H1 (cell line): ENCODE measurements around the gene LGI4. TPM values are rescaled to one million over a fixed set of nuclear protein-coding genes. Genes with fewer than 3 reads are reported as not detected.

Experiments used
- CBX5 ChIP-seq: fragments of 300-800, 300-1000 bp; sonication (generic); IDR thresholded peaks from 2 replicates; pipeline ENCODE4 v1.7.1; 2016; ENCODE audit warnings: antibody characterized with exemption, low read length, low read depth
- EP300 ChIP-seq, 2 experiments: IDR thresholded peaks; 1 replicate in 1 of 2; 2 replicates in 1 of 2; pipeline ENCODE4 v1.6.1; 2011 to 2012; ENCODE audit warnings: low read depth in 2 of 2, low read length in 2 of 2, mild to moderate bottlenecking in 2 of 2, borderline replicate concordance in 1 of 2, inconsistent platforms in 1 of 2, moderate library complexity in 1 of 2
- MAFK ChIP-seq: IDR thresholded peaks from 2 replicates; pipeline ENCODE4 v1.6.1; 2012; ENCODE audit warnings: low read depth, mild to moderate bottlenecking, improper control_type of control experiment, low read length
- PHF8 ChIP-seq: fragments of 200-600 bp; sonication (generic); conservative IDR thresholded peaks from 2 replicates; pipeline ENCODE4 v1.7.1; 2012; ENCODE audit warnings: low read depth, mild to moderate bottlenecking, inconsistent platforms, low read length, moderate library complexity
- POLR2AphosphoS5 ChIP-seq: IDR thresholded peaks from 2 replicates; pipeline ENCODE4 v1.6.1; 2011; ENCODE audit warnings: low read depth, low read length
- SAP30 ChIP-seq: fragments of 300-600 bp; sonication (generic); IDR thresholded peaks from 2 replicates; pipeline ENCODE4 v1.7.1; 2012; ENCODE audit warnings: low read length, moderate library complexity, mild to moderate bottlenecking, inconsistent platforms; ENCODE audit not compliant: insufficient read depth, insufficient replicate concordance
- SP2 ChIP-seq: IDR thresholded peaks from 2 replicates; pipeline ENCODE4 v1.6.1; 2012; ENCODE audit warnings: mild to moderate bottlenecking, low read length, inconsistent platforms
- TAF7 ChIP-seq: optimal IDR thresholded peaks from 2 replicates; pipeline ENCODE3; 2011; ENCODE audit warnings: low read depth, mild to moderate bottlenecking, inconsistent platforms, low read length, moderate library complexity, borderline replicate concordance
- ZNF274 ChIP-seq: IDR thresholded peaks from 2 replicates; pipeline ENCODE4 v1.7.0; 2012; ENCODE audit warnings: low read length, borderline replicate concordance; ENCODE audit errors: extremely low read depth
- polyA plus RNA-seq, 7 experiments: library from polyadenylated mRNA; depleted of rRNA in 3 of 7; stranded (reverse) in 5 of 7; unstranded in 2 of 7; fragments of >200 nt in 5 of 7; fragments of 200-250 nt in 2 of 7; gene quantifications; 1 replicate in 5 of 7; 2 replicates in 1 of 7; 4 replicates in 1 of 7; pipeline versions ENCODE4 v1.2.1 to v1.2.3, GENCODE V29; 2011 to 2013; ENCODE audit warnings: missing spikeins in 2 of 7, mixed read lengths in 2 of 7
- total RNA-seq: library from RNA; stranded (reverse); fragmentation: NEBNext Ultra II Directional; extraction: Animal tissue kit (Norgen Biotek cat#: 25700); gene quantifications from 2 replicates; pipeline ENCODE4 v1.2.1, GENCODE V29; 2021
- TF ChIP-seq, protein P1 (sequence below): IDR thresholded peaks from 2 replicates; pipeline ENCODE4 v1.6.1; 2012; ENCODE audit warnings: low read length, inconsistent platforms

The LGI4 gene
- total and polyA plus RNA-seq, 2 of the 8 experiments (the other 6 are each of a cell fraction or from before 2014, with no cell fraction given): 2.0 to 8.2 TPM

DNA sequence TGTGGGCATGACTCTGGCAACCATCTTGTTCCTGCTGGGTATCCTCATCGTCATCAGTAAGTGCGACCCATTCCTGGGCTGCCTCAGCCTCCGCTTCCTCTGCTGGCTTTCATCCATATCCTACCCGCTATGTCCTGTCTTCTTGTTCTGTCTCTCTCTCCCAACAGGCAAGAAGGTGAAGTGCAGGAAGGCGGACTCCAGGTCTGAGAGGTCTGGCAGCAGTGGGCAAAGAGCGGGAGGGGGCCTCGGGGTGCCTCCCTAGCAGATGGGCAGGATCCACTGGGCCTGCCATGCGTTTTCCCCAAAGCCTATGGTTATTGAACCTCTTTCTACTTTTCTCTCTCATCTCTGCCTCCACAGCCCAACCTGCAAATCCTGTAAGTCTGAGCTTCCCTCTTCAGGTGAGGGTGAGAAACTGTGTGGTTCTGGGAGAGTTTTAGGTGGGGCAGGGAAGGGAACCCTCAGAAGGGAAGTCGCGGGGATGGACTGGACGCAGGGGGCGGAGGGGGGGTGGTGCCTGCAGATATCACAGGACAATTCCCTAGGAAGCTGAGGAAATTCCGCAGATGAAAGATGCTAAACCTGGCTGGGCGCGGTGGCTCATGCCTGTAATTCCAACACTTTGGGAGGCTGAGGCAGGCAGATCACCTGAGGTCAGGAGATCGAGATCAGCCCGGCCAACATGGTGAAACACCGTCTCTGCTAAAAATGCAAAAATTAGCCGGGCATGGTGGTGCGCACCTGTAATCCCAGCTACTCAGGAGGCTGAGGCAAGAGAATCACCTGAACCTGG lies 16.6 kb upstream of the LGI4 start (continued):
- peak; percentile 84 for TF ChIP-seq TAF7
- TF ChIP-seq, protein P1, sequence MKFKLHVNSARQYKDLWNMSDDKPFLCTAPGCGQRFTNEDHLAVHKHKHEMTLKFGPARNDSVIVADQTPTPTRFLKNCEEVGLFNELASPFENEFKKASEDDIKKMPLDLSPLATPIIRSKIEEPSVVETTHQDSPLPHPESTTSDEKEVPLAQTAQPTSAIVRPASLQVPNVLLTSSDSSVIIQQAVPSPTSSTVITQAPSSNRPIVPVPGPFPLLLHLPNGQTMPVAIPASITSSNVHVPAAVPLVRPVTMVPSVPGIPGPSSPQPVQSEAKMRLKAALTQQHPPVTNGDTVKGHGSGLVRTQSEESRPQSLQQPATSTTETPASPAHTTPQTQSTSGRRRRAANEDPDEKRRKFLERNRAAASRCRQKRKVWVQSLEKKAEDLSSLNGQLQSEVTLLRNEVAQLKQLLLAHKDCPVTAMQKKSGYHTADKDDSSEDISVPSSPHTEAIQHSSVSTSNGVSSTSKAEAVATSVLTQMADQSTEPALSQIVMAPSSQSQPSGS: no peak
- no peak for TF ChIP-seq ZNF274
- no peak for TF ChIP-seq SAP30
- TF ChIP-seq PHF8: no peak
- TF ChIP-seq CBX5: no peak
- no peak for TF ChIP-seq SP2
- TF ChIP-seq MAFK: no peak
- no peak for TF ChIP-seq EP300 (IDR thresholded peaks at IDR 0.05; ENCODE audit: borderline replicate concordance in 1 of 2, low read depth in 2 of 2, low read length in 2 of 2)
- peak; percentile 50; the same call in 1 of the 2 replicates for TF ChIP-seq POLR2AphosphoS5
